GM12878 (cell line): Measurements from ENCODE around the gene CRB2. TPM values are rescaled to one million over a fixed set of nuclear protein-coding genes. Genes with fewer than 3 reads are reported as not detected.

Experiments
- ATAC-seq: fragments of 200-7000 bp; cut with Tn5 transposase; 3 replicates; pipeline ENCODE4 v1.9.1; 2020; ENCODE audit warnings: mild to moderate bottlenecking, moderate library complexity
- BruUV-seq: library from RNA; stranded (reverse); fragments of 400-500 nt; replicated peaks from 2 replicates; lab custom pipeline; 2021; lab: Mats Ljungman, UMichigan
- CTCF ChIA-PET: fragments of 300-600 bp; sonication (Branson Sonifier 250); formaldehyde crosslinking; extraction: SDS; loops from one replicate; lab custom pipeline; 2021; ENCODE audit warnings: inconsistent platforms; lab: Yijun Ruan, JAX
- POLR2A ChIA-PET: fragments of 350-600 bp; formaldehyde crosslinking; extraction: SDS; loops from one replicate; lab custom pipeline; 2021; ENCODE audit warnings: inconsistent platforms; lab: Charles Lee
- RAD21 ChIA-PET: fragments of 300-600 bp; sonication (Branson Sonifier 250); formaldehyde crosslinking; loops from one replicate; lab custom pipeline; 2023; ENCODE audit warnings: antibody characterized with exemption; ENCODE audit not compliant: unreplicated experiment; lab: Charles Lee
- SMC1A ChIA-PET: fragments of 300-600 bp; sonication (Branson Sonifier 250); formaldehyde crosslinking; loops from one replicate; lab custom pipeline; 2023; ENCODE audit not compliant: unreplicated experiment, uncharacterized antibody; lab: Charles Lee
- DNase-seq: peaks from one replicate; pipeline ENCODE4 v3.0.0-alpha.2; 2011; ENCODE audit warnings: low read depth, low spot score
- FAIRE-seq: peaks from 3 replicates; lab custom pipeline; 2011; peaks lifted over from hg19 to GRCh38; lab: Jason Lieb, UNC
- H2AFZ ChIP-seq: 2 replicates; pipeline ENCODE4 v1.6.0; 2011; ENCODE audit warnings: low read depth, low read length, control low read depth; ENCODE audit not compliant: control insufficient read depth
- H3K27ac ChIP-seq: 2 replicates; pipeline ENCODE4 v1.5.1; 2011; ENCODE audit warnings: control low read depth; ENCODE audit not compliant: control insufficient read depth, insufficient read depth
- H3K27me3 ChIP-seq, 2 experiments: replicated peaks in 1 of 2; 2 replicates each; pipeline versions ENCODE4 v1.6.0 to v1.6.1; 2011; ENCODE audit warnings: low read length in 1 of 2; ENCODE audit not compliant: control insufficient read depth in 2 of 2, insufficient read depth in 2 of 2
- H3K36me3 ChIP-seq, 2 experiments: 2 replicates each; pipeline ENCODE4 v1.5.1; 2011; ENCODE audit warnings: low read length in 1 of 2; ENCODE audit not compliant: control insufficient read depth in 2 of 2, insufficient read depth in 2 of 2
- H3K4me1 ChIP-seq: 2 replicates; pipeline ENCODE4 v1.6.1; 2011; ENCODE audit warnings: mild to moderate bottlenecking, low read length, moderate library complexity, mixed read lengths; ENCODE audit not compliant: control insufficient read depth, insufficient read depth
- H3K4me2 ChIP-seq: 2 replicates; pipeline ENCODE4 v1.6.0; 2011; ENCODE audit warnings: control low read depth; ENCODE audit not compliant: control insufficient read depth, insufficient read depth
- H3K4me3 ChIP-seq: fragments of 200-600 bp; sonication (generic); 2 replicates; pipeline ENCODE4 v1.5.1; 2016
- H3K79me2 ChIP-seq: 2 replicates; pipeline ENCODE4 v1.6.0; 2011; ENCODE audit warnings: low read length; ENCODE audit not compliant: control insufficient read depth, insufficient read depth
- H3K9ac ChIP-seq: 2 replicates; pipeline ENCODE4 v1.8.0; 2011; ENCODE audit warnings: low read length, control low read depth, mixed read lengths; ENCODE audit not compliant: control insufficient read depth, insufficient read depth
- H3K9me3 ChIP-seq: replicated peaks from 3 replicates; pipeline ENCODE4 v1.5.1; 2011; ENCODE audit warnings: mild to moderate bottlenecking, low read length; ENCODE audit not compliant: control insufficient read depth, insufficient read depth
- H4K20me1 ChIP-seq: 2 replicates; pipeline ENCODE4 v1.6.0; 2011; ENCODE audit not compliant: control insufficient read depth, insufficient read depth
- BCL11A ChIP-seq: IDR thresholded peaks from 2 replicates; pipeline ENCODE4 v1.6.1; 2011; ENCODE audit warnings: low read depth, low read length
- RUNX3 ChIP-seq: IDR thresholded peaks from 2 replicates; pipeline ENCODE4 v1.6.1; 2012; ENCODE audit warnings: low read length, inconsistent platforms
- STAT3 ChIP-seq: IDR thresholded peaks from 2 replicates; pipeline ENCODE4 v1.6.1; 2011; ENCODE audit warnings: low read depth, low read length, improper control_type of control experiment
- WGBS: methylation state at CpG from one replicate; pipeline ENCODE4 v1.1.6; 2016; ENCODE audit warnings: low lambda C conversion rate; ENCODE audit not compliant: insufficient replicate concordance, insufficient coverage; ENCODE audit errors: missing lambda C conversion rate; 5-methylcytosine and 5-hydroxymethylcytosine counted together
- in situ Hi-C: fragments of 300-500 bp; cut with MboI; formaldehyde crosslinking; loops from 9 replicates; pipeline ENCODE4 v1.14.3; 2018; ENCODE audit warnings: mixed read lengths
- intact Hi-C: fragments of 100-400 bp; cut with micrococcal nuclease; formaldehyde crosslinking; loops from one replicate; pipeline ENCODE4 v1.14.2; 2022; ENCODE audit not compliant: unreplicated experiment
- polyA plus RNA-seq, 11 experiments: library from polyadenylated mRNA; depleted of rRNA in 4 of 11; unstranded in 6 of 11; stranded (reverse) in 5 of 11; fragments of >200 nt; fragmentation: Nextera tagmentation in 4 of 11; fragmentation: Illumina TruSeq in 1 of 11; extraction: Ambion mirVana in 4 of 11; extraction: Trizol in 1 of 11; gene quantifications; 1 replicate in 1 of 11; 2 replicates in 10 of 11; pipeline versions ENCODE4 v1.2.1 to v1.2.3, GENCODE V29; 2011 to 2016; ENCODE audit warnings: inconsistent platforms in 2 of 11, missing spikeins in 2 of 11, low read depth in 1 of 11
- total RNA-seq, 4 experiments: library from RNA; depleted of rRNA in 3 of 4; stranded (reverse); fragments of >200 nt in 3 of 4; fragmentation: Illumina TruSeq in 1 of 4; extraction: Trizol in 1 of 4; gene quantifications; 2 replicates each; pipeline versions ENCODE4 v1.2.1 to v1.2.3, GENCODE V29; 2013 to 2021
- TF ChIP-seq, protein P1 (sequence below): fragments of 150-350 bp; IDR thresholded peaks from 2 replicates; pipeline ENCODE4 v1.6.1; 2014; ENCODE audit warnings: mild to moderate bottlenecking, low read depth, low read length
- TF ChIP-seq, protein P2 (sequence below), 3 experiments: IDR thresholded peaks in 2 of 3; conservative IDR thresholded peaks in 1 of 3; 2 replicates each; pipeline ENCODE4 v1.5.1; 2011; ENCODE audit warnings: low read depth in 3 of 3, low read length in 3 of 3, mild to moderate bottlenecking in 3 of 3, control low read depth in 2 of 3, moderate library complexity in 2 of 3, inconsistent platforms in 1 of 3, mixed read lengths in 1 of 3; ENCODE audit not compliant: control insufficient read depth in 2 of 3, insufficient read depth in 1 of 3; ENCODE audit errors: extremely low read depth in 1 of 3
- TF ChIP-seq, protein P3 (sequence below): fragments of 450-650 bp; IDR thresholded peaks from 2 replicates; pipeline ENCODE4 v1.6.1; 2014; ENCODE audit warnings: mild to moderate bottlenecking

CRB2 gene
- total and polyA plus RNA-seq, 10 of the 15 experiments (the other 5 are each of a cell fraction or from before 2014, with no cell fraction given) = 0.01 to 0.80 (median 0.23) TPM; not detected in 3

DNA sequence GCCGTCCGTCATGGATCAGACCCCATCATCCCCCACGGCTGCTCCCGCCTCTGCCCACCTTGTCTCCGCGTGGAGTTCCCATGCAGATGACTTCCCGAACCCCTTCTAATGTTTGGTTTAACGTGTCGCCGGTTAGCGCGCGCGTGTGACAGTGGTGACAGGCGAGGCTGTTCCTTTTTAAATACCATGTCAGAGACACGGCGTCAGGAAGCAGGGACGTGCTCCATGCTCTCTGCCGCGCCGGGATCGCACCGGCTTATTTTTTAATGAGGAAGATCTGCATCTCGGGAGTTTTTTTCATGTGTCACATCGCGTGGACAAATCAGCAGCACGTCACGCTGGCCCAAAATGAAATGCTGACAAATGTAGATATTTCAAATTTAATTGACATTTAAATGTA lies 35.9 kb downstream of the CRB2 start:
- Histone ChIP-seq H3K27ac (no peak overlapping the region), H3K4me1 (no peaks in the 10 kb centered on the region), H4K20me1 (no peaks in the 10 kb centered on the region), H3K27me3 (no peaks in the 10 kb centered on the region), H3K79me2 (no peaks in the 10 kb centered on the region), H3K36me3 (no peaks in the 10 kb centered on the region), H3K9ac (no peak overlapping the region), H3K9me3 (no peaks in the 10 kb centered on the region), H3K4me2 (no peak overlapping the region), H2AFZ (no peak overlapping the region), H3K4me3 (no peak overlapping the region)
- WGBS = 95% methylated on average over 28 of the region's 28 CpGs
- ChIA-PET CTCF (interaction anchor here (1.3 kb wide), 1 partner anchor 38 kb away, joined by 4 read pairs; no protein-coding TSS in a partner anchor), POLR2A (interaction anchor here (0.6 kb wide), 1 partner anchor 1135 kb away, joined by 3 read pairs; no protein-coding TSS in a partner anchor), RAD21 (no interaction called here), SMC1A (no interaction called here)
- TF ChIP-seq BCL11A (no peak), RUNX3 (no peak), STAT3 (no peak)
- TF ChIP-seq, protein P1, sequence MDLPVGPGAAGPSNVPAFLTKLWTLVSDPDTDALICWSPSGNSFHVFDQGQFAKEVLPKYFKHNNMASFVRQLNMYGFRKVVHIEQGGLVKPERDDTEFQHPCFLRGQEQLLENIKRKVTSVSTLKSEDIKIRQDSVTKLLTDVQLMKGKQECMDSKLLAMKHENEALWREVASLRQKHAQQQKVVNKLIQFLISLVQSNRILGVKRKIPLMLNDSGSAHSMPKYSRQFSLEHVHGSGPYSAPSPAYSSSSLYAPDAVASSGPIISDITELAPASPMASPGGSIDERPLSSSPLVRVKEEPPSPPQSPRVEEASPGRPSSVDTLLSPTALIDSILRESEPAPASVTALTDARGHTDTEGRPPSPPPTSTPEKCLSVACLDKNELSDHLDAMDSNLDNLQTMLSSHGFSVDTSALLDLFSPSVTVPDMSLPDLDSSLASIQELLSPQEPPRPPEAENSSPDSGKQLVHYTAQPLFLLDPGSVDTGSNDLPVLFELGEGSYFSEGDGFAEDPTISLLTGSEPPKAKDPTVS = no peak
- TF ChIP-seq, protein P2, sequence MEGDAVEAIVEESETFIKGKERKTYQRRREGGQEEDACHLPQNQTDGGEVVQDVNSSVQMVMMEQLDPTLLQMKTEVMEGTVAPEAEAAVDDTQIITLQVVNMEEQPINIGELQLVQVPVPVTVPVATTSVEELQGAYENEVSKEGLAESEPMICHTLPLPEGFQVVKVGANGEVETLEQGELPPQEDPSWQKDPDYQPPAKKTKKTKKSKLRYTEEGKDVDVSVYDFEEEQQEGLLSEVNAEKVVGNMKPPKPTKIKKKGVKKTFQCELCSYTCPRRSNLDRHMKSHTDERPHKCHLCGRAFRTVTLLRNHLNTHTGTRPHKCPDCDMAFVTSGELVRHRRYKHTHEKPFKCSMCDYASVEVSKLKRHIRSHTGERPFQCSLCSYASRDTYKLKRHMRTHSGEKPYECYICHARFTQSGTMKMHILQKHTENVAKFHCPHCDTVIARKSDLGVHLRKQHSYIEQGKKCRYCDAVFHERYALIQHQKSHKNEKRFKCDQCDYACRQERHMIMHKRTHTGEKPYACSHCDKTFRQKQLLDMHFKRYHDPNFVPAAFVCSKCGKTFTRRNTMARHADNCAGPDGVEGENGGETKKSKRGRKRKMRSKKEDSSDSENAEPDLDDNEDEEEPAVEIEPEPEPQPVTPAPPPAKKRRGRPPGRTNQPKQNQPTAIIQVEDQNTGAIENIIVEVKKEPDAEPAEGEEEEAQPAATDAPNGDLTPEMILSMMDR (IDR thresholded peaks at IDR 0.05 in 2 of 3, conservative IDR thresholded peaks at IDR 0.05 in 1 of 3; ENCODE audit: control insufficient read depth in 2 of 3, extremely low read depth in 1 of 3, insufficient read depth in 1 of 3, low read depth in 3 of 3, low read length in 3 of 3) = no peak
- TF ChIP-seq, protein P3, sequence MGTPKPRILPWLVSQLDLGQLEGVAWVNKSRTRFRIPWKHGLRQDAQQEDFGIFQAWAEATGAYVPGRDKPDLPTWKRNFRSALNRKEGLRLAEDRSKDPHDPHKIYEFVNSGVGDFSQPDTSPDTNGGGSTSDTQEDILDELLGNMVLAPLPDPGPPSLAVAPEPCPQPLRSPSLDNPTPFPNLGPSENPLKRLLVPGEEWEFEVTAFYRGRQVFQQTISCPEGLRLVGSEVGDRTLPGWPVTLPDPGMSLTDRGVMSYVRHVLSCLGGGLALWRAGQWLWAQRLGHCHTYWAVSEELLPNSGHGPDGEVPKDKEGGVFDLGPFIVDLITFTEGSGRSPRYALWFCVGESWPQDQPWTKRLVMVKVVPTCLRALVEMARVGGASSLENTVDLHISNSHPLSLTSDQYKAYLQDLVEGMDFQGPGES = no peak
- intact Hi-C loops (no loop called here), in situ Hi-C loops (no loop called here)
- no peak for FAIRE-seq
- DNase-seq = no peak
- ATAC-seq = no peak
- no TSS peak for BruUV-seq
